Measurements from ENCODE around the gene GSTK1.
A peak's percentile ranks its signal among the peaks of the same experiment; 100 is the strongest.
"Not testable (repeated sequence)": the region's sequence is repeated elsewhere in the genome, so short reads cannot be mapped to it uniquely, and the experiment has no call there.

The GSTK1 gene

DNA sequence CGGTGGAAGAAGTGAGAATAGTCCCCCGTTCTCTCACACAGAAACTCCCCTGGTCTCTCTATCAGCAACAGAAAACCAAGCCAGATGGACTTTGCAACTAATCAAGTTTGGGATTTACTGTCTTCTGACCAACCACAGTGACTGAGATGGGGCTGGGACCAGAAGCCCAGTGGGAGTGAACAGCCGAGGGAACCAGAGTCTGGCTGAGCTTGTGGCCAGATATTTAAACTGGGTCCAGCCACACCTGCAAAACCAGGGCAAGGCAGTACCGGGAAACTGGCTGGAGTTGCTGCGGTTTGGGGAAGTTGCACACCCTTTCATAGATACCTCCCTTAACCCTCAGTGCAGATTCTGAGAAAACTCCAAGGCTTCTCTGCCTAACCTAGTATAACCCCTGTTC, 6.0 kb downstream of the GSTK1 start:
- DNase-seq (ENCODE audit: low spot score), result no peak

DNA sequence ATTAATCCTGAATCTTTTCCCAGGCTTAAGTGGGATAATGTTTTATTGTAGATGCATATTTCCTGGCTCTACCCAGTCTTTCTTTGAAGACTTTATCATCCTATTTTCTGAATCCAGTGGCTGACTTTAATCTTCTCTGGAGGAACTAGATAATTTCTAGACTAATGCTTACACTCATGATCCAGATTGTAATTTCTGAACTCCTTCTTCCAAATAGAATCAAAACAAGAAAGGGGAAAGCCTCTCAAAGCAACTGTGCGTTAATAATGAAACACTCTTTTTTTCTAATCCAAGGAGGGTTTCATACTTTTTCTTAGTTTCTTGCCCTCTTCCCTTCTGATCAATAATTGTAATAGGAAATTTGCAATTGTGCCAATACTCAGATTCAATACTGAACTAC, 8.0 kb downstream of the GSTK1 start:
- no peak for DNase-seq (ENCODE audit: low spot score)

DNA sequence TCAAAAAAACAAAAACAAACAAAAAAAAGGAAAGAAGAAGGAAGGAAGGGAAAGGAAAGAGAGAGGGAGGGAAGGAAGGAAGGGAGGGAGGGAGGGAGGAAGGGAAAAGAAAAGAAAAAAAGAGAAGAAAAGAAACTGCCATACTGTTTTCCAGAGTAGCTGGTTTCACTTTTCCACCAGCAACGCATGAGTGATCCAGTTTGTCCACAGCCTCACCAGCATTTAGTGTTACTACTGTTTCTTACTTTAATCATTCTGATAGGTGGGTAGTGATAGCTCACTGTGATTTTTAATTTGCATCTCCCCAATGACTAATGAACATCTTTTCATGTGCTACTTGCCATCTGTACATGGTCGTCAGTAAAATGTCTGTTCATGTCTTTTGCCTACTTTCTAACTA, 9.6 kb downstream of the GSTK1 start:
- DNase-seq (ENCODE audit: low spot score), result no peak

DNA sequence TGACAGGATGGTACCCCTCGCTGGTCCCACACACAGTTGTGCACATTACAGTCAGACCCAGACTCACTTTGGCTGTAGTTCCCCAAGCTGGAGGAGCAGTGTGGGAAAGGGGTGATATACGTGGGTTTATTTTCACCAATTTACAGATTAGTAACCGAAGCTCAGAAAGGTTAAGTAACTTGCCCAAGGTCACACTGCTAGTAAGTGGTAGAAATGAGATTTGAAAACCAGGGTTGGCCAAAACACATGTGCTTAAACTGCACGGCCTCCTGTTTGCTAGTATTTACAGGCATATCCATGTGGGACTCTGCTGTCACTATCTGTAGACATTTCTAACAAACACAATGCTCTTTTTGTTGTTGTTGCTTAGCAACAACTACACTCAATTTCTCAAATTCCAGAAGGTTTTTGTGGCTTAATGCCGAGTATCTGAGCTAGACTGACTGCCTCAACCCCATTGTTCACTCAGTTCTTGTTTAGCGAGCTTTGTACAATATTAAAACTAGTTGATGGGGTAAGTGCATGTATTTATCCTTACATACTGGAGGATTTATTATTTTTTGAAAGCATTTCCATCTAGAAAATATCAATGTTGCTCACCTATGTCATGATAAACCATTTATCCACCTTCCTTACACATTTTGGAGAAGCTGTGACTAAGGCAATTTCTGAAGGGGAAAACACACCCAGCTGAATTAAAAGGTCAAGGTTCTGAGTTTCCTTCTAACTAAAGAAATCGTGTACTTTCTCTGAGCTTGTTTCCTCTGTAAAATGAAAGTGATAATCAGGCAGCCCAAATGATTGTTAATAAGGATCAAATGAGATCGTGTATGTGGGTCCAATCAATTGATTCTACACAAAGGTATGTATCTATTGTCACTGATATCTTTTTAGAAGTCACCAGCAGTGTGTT, 16.2 kb downstream of the GSTK1 start:
- DNase-seq (ENCODE audit: low spot score), result no peak

DNA sequence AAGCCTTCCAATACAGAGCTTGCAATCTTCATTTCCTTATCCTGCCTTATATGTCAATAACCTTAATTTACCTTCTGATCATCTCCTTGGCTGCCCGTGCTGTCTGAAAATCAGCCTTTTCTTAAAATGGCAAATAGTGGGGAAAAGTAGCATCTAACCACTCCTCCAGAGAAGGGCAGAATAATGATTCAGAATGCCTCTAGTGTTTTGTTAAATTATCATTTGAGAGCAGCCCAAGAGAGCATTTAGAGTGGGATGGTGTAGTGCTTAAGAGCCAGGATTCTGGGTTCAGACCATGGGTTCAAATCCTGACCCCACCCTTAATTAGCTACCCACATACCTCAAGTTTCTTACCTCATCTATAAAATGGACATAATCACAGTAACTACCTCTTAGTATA, 16.9 kb downstream of the GSTK1 start:
- no peak for DNase-seq (ENCODE audit: low spot score)

DNA sequence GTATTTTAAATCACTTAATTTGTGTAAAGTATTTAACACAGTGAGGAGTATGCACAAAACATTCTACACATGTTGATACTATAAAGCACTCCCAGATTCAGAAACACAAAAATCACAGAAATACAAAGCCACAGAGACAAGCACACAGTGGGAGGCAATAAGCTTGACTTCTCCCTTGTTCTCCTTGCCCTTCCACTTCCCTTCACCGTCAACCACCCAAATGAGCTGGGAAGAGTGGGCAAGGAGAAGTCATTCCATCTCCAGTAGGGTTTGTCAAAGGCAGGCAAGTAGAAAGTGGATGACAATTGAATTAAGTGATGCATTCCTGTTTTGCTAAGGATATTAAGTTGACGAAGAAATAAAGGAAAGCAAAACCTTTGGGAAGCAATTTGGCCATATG, 17.3 kb downstream of the GSTK1 start:
- no peak for DNase-seq (ENCODE audit: low spot score)

DNA sequence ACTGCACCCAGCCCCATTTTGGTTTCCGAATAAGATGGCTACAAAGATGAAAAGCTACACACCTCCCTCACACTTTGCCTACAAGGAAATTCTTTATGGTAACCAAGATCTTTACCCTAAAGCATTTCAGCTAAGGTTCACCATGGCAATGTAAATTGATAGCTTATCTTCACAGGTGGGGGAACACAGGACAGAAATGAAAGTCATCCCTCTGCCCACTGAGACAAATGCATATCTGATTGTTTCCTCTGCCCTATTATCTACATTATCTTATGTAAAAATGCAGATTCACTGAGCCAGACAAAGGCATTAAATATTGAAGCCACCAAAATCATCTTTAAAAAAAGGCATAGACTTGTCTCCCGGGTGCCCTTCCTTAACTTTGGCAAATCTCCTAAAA, 18.3 kb downstream of the GSTK1 start:
- DNase-seq (ENCODE audit: low spot score), result no peak

DNA sequence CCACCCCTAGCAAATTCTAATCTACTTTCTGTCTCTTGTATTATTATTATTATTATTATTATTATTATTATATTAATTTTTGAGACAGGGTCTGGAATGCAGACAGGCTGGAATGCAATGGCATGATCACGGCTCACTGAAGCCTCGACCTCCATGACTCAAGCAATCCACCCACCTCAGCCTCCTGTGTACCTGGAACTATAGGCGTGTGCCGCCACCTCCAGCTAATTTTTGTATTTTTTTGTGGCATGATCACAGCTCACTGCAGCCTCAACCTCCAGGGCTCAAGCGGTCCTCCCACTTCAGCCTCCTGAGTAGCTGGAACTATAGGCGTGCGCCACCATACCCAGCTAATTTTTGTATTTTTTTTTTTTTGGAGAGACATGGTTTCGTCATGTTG, 18.9 kb downstream of the GSTK1 start:
- DNase-seq (ENCODE audit: low spot score), result no peak

DNA sequence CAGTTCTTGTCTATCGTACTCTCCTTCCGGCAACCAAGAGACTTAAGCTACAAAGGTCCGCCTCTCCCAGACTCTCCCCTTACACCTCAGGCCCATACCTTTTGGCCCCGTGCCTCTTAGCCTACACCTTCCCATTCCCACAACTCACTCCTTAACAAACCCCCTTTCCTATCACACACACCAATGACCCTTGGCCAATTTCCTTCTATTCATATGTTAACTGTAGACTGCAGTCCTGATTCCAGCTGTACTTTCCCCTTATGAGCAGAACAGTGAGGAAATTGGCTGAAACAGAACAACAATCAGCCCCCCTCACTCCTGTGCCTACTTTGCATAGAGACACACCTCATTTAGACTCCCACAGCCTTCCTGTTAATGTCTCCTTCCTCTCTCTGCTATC, 20.1 kb downstream of the GSTK1 start:
- no peak for DNase-seq (ENCODE audit: low spot score)

DNA sequence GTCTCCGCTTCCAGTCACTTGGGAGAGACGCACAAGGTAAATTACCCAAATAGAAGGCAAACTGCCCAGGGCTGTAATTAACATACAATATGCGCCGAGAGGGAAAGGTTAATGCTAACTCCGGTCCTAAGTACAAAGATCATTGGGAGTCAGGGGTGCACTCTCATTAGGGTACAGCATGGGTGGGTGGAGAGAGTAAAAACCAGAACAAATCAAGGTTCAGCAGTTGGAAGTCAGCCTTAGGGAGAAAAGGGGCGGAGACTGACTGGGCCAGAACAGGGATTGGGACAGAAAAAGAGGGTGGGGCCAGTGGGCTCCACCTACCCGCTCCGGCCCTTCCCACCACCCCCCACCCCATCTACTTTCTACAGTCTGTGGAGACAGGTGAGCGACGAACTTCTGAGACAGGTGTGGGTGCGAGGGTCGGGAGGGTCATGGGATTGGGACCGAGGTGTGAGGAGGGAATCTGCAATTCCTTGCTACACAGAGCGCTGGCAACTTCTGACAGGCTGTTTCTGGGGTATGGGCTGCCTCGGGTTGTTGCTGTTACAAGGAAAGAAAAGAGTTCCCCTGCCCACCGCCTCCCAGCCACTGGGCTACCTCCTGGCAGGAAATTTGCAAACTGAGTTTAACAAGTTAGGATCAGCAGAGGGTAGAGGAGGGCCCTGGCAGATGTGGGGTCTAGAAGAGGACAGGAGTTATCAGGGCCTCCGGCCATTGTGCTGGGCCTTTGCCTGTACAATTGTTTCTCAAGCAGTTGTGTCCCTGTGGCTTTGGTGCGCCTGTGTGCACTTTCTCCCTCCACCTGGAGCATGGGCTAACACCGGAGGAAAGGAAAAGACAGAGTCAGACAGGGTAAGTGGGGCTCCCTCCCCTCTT, 21.6 kb downstream of the GSTK1 start, which contains the start of gene TMEM139:
Gene TMEM139, plus strand, starts transcription at position 368 of the 879 bp plus-strand sequence. CDS start 1,000 bp downstream, outside the sequence.
- no peak for DNase-seq (ENCODE audit: low spot score)

DNA sequence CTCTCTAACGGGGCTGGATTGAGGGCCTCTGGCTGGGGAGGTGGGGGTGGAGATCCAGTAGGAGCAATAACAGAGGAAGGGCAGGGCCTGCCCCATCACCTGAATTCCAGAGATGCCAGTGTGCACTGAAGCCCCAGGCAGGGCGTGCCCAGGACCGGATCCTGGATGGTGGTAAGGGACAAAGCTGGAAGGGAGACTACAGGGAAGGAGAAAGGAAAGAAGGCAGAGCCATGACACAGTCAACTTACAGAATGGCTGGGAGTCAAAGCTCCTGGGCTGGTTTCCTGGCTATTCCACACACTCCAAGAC, 22.2 kb downstream of the GSTK1 start:
- DNase-seq (ENCODE audit: low spot score), result no peak

DNA sequence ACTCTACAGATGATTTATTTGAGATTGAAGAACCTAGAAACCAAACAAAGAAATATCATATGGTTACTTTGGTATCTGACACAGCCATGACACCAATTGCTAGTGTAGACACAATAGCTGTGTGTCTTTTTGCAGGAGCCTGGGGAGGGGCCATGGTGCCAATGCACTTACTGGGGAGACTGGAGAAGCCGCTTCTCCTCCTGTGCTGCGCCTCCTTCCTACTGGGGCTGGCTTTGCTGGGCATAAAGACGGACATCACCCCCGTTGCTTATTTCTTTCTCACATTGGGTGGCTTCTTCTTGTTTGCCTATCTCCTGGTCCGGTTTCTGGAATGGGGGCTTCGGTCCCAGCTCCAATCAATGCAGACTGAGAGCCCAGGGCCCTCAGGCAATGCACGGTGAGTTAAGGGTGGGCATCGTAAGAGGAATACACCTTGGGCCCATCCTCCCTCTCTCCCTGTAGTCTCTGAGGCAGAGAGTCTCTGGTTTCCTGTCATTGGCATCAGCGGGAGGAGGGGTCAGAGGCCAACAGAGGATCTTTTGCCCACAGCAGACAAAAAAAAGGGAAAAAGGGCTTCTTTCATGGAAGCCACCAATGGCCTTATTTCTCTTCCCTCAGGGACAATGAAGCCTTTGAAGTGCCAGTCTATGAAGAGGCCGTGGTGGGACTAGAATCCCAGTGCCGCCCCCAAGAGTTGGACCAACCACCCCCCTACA, 22.7 kb downstream of the GSTK1 start:
- DNase-seq (ENCODE audit: low spot score), result no peak

DNA sequence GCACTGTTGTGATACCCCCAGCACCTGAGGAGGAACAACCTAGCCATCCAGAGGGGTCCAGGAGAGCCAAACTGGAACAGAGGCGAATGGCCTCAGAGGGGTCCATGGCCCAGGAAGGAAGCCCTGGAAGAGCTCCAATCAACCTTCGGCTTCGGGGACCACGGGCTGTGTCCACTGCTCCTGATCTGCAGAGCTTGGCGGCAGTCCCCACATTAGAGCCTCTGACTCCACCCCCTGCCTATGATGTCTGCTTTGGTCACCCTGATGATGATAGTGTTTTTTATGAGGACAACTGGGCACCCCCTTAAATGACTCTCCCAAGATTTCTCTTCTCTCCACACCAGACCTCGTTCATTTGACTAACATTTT, 23.3 kb downstream of the GSTK1 start:
- no peak for DNase-seq (ENCODE audit: low spot score)

DNA sequence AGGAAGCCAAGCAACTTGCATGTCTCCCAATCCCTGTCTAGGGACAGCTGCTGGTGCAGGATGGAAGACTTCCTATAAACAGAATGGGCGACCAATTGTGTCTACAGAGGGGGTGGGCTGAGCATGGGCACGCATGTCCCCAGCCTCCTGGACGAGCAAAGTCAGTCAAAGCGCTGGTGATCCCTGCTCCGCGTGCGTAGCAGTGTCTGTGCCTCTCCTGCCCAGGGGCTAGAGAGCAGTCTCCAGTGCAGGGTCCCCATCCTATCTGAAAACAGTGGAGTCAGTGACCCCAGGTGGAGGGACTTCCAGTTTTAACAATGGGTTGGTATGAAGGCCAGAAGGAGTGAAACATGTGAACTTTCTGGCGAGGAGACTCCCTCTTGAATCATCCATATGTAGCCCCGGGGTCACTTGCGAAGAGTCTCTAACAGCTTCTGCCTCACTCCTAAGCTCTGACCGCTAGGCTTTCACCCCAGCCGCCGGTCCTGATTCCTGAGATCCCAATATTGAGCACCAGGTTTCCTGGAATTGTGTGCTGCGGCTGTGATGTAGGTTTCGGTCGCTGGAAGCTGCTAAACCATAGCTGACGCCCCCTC, 24.2 kb downstream of the GSTK1 start:
- no peak for DNase-seq (ENCODE audit: low spot score)

DNA sequence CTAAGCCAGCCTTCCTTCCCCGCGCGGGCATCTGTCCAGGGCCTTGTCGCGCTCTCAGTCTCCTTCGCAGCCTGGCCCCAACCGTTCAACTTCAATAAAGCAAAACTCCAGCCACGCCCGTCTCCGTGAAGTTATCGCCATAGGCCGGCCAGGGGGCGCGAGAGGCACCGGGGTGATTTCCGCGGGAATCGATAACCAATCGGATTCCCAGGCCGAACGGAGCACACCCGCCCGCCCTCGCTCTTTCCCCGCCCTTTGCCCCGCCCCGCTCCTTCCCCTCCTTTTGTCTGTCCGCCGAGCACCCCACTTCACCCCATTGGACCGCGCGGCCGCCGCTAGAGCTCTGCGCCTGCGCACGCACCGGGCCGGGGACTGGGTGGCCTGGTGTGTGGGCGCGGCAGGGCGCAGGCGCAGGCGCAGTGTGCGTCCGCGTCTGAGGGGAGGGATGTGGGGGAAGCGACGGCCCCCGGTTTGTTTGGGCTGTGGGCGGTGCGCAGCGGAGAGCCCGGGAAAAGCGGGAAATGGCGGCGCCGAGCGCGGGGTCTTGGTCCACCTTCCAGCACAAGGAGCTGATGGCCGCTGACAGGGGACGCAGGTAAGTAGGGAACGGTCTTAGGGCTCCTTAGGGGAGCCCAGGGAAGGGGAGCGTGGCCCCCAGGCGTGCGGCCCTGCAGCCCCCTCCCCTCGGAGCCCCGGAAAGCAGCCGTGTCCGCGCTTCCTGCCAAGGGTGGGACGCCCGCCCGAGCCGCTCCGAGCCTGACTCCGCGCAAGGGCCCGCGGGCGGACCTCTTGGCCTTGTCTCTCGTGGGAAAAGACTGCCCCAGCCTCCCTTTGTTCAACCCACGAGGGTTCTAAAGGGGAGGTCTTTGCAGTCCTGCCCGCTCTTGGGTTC, 24.9 kb downstream of the GSTK1 start, which contains the start of gene CASP2:
Gene CASP2, plus strand, starts transcription at position 417 of the 892 bp plus-strand sequence. Its CDS starts 105 bp downstream, at position 522.
- peak; percentile 100 for DNase-seq (ENCODE audit: low spot score)

DNA sequence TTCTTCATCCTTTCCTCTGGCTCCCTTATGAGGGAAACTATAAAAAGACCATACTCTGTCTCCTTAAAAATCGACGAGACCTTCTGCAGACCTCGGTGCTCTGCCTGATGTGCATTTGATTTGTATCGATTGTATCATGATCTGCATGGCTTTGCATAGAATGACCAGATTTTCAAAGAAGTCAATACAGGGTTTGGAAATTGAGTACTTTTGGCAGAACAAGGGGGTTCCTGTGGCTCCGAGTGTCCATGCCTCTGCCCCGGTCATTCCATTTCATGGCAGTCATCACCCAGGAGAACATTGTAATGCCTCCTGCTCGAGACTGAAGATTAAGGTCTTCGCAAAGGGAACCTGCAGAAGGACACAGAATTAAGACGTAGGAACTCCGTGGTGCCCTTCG, 25.6 kb downstream of the GSTK1 start:
- DNase-seq (ENCODE audit: low spot score), result no peak

DNA sequence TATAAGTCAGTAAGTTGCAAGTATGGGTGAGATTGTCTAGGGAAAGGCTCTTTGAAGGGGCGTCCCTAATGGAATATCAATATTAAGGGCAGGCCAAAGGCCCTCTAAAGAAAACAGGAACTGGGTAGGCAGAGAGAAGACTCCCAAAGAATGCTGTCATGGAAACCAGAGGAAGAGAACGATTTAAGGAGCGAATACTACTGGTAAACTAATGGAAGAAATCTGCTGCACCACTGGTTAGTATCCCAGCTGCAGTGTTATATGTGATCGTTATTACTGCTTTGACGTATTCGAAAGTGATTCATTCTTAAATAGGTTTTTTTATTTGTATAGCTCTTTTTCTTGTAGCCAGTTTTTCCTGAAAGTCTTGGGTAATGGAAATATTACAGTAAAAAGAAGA, 26.2 kb downstream of the GSTK1 start:
- DNase-seq (ENCODE audit: low spot score), result peak; percentile 34

DNA sequence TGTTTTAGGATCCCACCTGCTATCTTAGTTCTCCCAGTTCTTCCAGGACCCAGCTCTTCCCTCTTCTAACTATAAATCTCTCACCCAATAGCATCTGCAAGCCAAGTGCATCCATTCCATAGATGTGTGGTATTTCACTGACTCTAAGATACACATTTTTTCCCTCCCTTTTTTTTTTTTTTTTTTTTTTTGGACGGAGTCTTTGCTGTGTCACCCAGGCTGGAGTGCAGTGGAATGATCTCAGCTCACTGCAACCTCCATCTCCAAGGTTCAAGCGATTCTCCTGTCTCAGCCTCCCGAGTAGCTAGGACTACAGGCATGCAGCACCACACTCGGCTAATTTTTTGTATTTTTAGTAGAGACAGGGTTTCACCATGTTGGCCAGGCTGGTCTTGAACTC, 26.6 kb downstream of the GSTK1 start:
- not testable (repeated sequence) for DNase-seq (ENCODE audit: low spot score)

DNA sequence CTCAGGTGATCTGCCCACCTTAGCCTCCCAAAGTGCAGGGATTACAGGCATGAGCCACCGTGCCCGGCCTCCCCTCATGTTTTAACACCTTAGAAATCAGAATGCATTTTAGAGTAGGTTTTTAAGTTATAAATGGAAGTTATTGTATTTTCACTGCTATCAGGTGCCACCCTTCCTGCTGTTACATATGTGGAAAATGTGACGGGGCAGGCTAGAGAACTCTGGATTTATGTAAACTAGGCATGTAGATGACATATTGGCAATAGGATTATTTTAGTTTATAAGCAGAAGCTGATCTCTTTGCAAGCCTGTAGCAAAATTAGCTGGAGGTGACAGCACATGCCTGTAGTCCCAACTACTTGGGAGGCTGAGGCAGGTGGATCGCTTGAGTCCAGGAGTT, 27.1 kb downstream of the GSTK1 start:
- no peak for DNase-seq (ENCODE audit: low spot score)

DNA sequence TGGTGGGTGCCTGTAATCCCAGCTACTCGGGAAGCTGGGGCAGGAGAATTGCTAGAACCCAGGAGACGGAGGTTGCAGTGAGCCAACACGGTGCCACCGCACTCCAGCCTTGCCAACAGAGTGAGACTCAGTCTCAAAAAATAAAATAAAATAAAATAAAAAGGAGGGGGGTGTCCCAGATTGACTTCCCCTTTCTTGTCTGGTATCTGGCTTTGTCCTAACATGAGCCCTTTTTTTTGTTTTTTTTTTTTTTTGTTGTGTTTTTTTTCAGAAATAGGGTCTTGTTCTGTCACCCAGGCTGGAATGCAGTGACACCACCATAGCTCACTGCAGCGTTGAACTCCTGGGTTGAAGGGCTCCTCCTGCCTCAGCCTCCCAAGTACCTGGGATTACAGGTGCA, 29.6 kb downstream of the GSTK1 start:
- no peak for DNase-seq (ENCODE audit: low spot score)

DNA sequence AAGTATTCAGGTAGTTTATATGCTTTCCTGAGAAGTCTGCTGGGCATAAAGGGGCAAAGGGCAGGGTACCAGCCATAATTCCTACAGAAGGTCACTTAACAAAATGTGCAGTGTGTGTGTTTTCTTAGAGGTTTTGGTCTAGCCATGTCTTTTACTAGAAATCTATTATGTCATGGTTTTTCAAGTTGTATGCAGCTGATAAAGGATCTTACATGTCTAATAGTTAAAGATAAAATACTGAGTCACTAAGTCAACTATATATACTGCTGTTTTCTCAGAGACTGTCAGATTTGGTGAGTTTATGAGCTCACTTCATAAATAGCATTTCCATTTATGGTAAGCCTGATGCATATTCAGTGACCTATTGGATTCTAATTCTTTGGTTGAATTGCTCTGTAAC, 32.6 kb downstream of the GSTK1 start:
- DNase-seq (ENCODE audit: low spot score), result no peak

Data from NAMALWA (cell line).